K562 (cell line): ENCODE measurements around the gene PTPN7. TPM values are rescaled to one million over a fixed set of nuclear protein-coding genes. Genes with fewer than 3 reads are reported as not detected.

Experiments used
- CBFB ChIP-seq: sonication (generic); formaldehyde crosslinking; IDR thresholded peaks from 2 replicates; pipeline ENCODE4 v1.4.0; 2020; ENCODE audit warnings: mild to moderate bottlenecking, missing genetic modification reagents
- CHCHD3 ChIP-seq: fragments of 250-450 bp; sonication (Bioruptor Pico); IDR thresholded peaks from 2 replicates; pipeline ENCODE4 v2.1.2; 2022; ENCODE audit warnings: mild to moderate bottlenecking
- E2F5 ChIP-seq: sonication (generic); formaldehyde crosslinking; IDR thresholded peaks from 2 replicates; pipeline ENCODE4 v1.8.0; 2022; ENCODE audit warnings: mild to moderate bottlenecking, missing genetic modification reagents
- FOSL1 ChIP-seq: fragments of 200-800 bp; sonication (Bioruptor generic); conservative IDR thresholded peaks from 2 replicates; pipeline ENCODE4 v1.6.1; 2016; ENCODE audit warnings: missing genetic modification characterization, missing compliant biosample characterization
- FOXK1 ChIP-seq: sonication (generic); formaldehyde crosslinking; IDR thresholded peaks from 2 replicates; pipeline ENCODE4 v1.8.0; 2022; ENCODE audit warnings: missing genetic modification reagents, mild to moderate bottlenecking, borderline replicate concordance
- ILF3 ChIP-seq: fragments of 450-650 bp; IDR thresholded peaks from 2 replicates; pipeline ENCODE4 v1.6.1; 2018; ENCODE audit warnings: antibody characterized with exemption, mild to moderate bottlenecking, moderate library complexity, borderline replicate concordance
- IRF2 ChIP-seq: sonication (generic); formaldehyde crosslinking; IDR thresholded peaks from 2 replicates; pipeline ENCODE4 v1.8.1; 2022; ENCODE audit warnings: mild to moderate bottlenecking, missing genetic modification reagents
- KDM1A ChIP-seq, 2 experiments: fragments of 450-650 bp; IDR thresholded peaks; 2 replicates each; pipeline ENCODE4 v1.6.1; 2016; ENCODE audit warnings: mild to moderate bottlenecking in 2 of 2
- LCOR ChIP-seq: sonication (generic); formaldehyde crosslinking; IDR thresholded peaks from 2 replicates; pipeline ENCODE4 v1.8.0; 2022; ENCODE audit warnings: mild to moderate bottlenecking, missing genetic modification reagents
- MIER1 ChIP-seq: fragments of 450-650 bp; IDR thresholded peaks from 2 replicates; pipeline ENCODE4 v1.6.1; 2016; ENCODE audit warnings: antibody characterized with exemption, mild to moderate bottlenecking, low read depth
- NKRF ChIP-seq: fragments of 450-650 bp; IDR thresholded peaks from 2 replicates; pipeline ENCODE4 v1.6.1; 2016; ENCODE audit warnings: borderline replicate concordance
- NRF1 ChIP-seq, 2 experiments: fragments of 450-650 bp; IDR thresholded peaks in 1 of 2; conservative IDR thresholded peaks in 1 of 2; 2 replicates each; pipeline ENCODE4 v1.6.1; 2014; ENCODE audit warnings: mild to moderate bottlenecking in 2 of 2
- POLR2H ChIP-seq: IDR thresholded peaks from 2 replicates; pipeline ENCODE4 v1.6.1; 2016; ENCODE audit warnings: missing genetic modification characterization, low read depth, mild to moderate bottlenecking, control low read depth, missing compliant biosample characterization, moderate library complexity
- PTRF ChIP-seq: fragments of 450-650 bp; IDR thresholded peaks from 2 replicates; pipeline ENCODE4 v1.6.1; 2016; ENCODE audit warnings: mild to moderate bottlenecking, missing genetic modification characterization, missing compliant biosample characterization
- PURB ChIP-seq: sonication (generic); formaldehyde crosslinking; IDR thresholded peaks from 2 replicates; pipeline ENCODE4 v1.9.0; 2021; ENCODE audit warnings: low read depth, mild to moderate bottlenecking, missing genetic modification reagents
- RBFOX2 ChIP-seq: fragments of 200-400 bp; formaldehyde crosslinking; IDR thresholded peaks from 2 replicates; pipeline ENCODE4 v1.6.1; 2017; ENCODE audit warnings: low read depth, mild to moderate bottlenecking, low read length, moderate library complexity
- RBM14 ChIP-seq: fragments of 200-400 bp; formaldehyde crosslinking; IDR thresholded peaks from 2 replicates; pipeline ENCODE4 v1.6.1; 2018; ENCODE audit warnings: low read depth, mild to moderate bottlenecking, low read length, moderate library complexity, borderline replicate concordance; ENCODE audit not compliant: insufficient read depth
- TCF3 ChIP-seq: sonication (generic); formaldehyde crosslinking; IDR thresholded peaks from 2 replicates; pipeline ENCODE4 v1.4.0; 2020; ENCODE audit warnings: mild to moderate bottlenecking, missing genetic modification reagents
- ZNF263 ChIP-seq: sonication (generic); formaldehyde crosslinking; IDR thresholded peaks from 2 replicates; pipeline ENCODE4 v1.8.0; 2022; ENCODE audit warnings: mild to moderate bottlenecking, missing genetic modification reagents, borderline replicate concordance
- ZNF75A ChIP-seq: fragments of 450-650 bp; formaldehyde crosslinking; IDR thresholded peaks from 2 replicates; pipeline ENCODE4 v1.4.0; 2020; ENCODE audit warnings: mild to moderate bottlenecking
- polyA plus RNA-seq, 8 experiments: library from polyadenylated mRNA; depleted of rRNA in 4 of 8; stranded (reverse) in 5 of 8; unstranded in 3 of 8; fragments of >200 nt; fragmentation: Nextera tagmentation in 2 of 8; fragmentation: Illumina TruSeq in 1 of 8; extraction: Ambion mirVana in 2 of 8; extraction: Trizol in 1 of 8; gene quantifications; 2 replicates each; pipeline versions ENCODE4 v1.2.1 to v1.2.3, GENCODE V29; 2011 to 2014; ENCODE audit warnings: inconsistent platforms in 1 of 8, missing spikeins in 1 of 8
- total RNA-seq, 7 experiments: library from RNA; depleted of rRNA in 6 of 7; stranded (reverse); fragments of >200 nt in 6 of 7; fragmentation: Illumina TruSeq in 2 of 7; extraction: Trizol in 2 of 7; gene quantifications; 2 replicates each; pipeline versions ENCODE4 v1.2.1 to v1.2.3, GENCODE V29; 2011 to 2021; ENCODE audit warnings: low replicate concordance in 1 of 7
- TF ChIP-seq, protein P1 (sequence below): sonication (generic); formaldehyde crosslinking; IDR thresholded peaks from 2 replicates; pipeline ENCODE4 v1.8.1; 2023; ENCODE audit warnings: mild to moderate bottlenecking, missing genetic modification reagents
- TF ChIP-seq, protein P2 (sequence below), 3 experiments: IDR thresholded peaks in 2 of 3; conservative IDR thresholded peaks in 1 of 3; 2 replicates each; pipeline ENCODE4 v1.5.1; 2011 to 2012; ENCODE audit warnings: low read length in 3 of 3, mild to moderate bottlenecking in 3 of 3, control low read depth in 2 of 3, improper control_type of control experiment in 1 of 3, inconsistent platforms in 1 of 3, low read depth in 1 of 3, mixed read lengths in 1 of 3, moderate library complexity in 1 of 3; ENCODE audit not compliant: insufficient read depth in 2 of 3

The PTPN7 gene
- total and polyA plus RNA-seq, 9 of the 15 experiments (the other 6 are each of a cell fraction or from before 2014, with no cell fraction given), result 18.7 to 144 (median 120) TPM

DNA sequence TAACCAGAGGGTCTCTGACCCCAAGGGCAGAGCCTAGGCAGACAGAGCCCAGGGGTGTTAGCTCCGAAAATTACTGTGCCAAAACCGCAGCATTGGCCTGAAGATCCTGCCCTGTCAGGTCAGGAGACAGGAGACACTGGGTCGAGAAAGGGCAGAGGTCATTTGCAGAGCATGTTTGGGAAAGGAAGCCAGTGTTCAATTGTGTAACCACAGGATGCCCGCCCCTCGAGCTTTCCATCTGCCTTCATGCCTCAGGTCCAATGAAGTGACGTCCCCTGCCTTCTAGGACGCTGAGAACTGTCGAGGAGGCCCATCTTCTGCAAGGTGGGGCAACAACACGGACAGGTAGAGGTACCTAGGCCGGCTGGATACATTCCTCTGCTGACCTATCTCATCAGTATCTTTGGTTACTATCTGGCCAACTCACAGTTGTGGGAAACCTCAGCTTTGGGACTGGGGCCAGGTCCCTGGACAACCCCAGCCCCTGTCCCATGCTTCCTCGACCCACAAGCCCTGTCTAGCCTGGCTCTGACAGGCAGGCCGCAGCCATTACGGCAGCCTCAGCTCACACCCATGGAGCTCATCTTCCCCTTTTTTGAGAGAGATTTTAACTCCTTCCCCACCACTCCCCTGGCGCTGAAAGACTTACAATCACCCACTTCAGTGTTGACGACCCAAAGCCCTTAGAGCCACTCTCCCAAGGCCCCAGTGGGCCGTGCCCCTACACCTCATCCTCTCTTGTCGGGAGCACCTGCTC is 17.2 kb downstream of the PTPN7 start (continued):
- TF ChIP-seq MIER1, result no peak
- no peak for TF ChIP-seq ZNF263 (CRISPR knock-in tag)
- TF ChIP-seq, protein P1, sequence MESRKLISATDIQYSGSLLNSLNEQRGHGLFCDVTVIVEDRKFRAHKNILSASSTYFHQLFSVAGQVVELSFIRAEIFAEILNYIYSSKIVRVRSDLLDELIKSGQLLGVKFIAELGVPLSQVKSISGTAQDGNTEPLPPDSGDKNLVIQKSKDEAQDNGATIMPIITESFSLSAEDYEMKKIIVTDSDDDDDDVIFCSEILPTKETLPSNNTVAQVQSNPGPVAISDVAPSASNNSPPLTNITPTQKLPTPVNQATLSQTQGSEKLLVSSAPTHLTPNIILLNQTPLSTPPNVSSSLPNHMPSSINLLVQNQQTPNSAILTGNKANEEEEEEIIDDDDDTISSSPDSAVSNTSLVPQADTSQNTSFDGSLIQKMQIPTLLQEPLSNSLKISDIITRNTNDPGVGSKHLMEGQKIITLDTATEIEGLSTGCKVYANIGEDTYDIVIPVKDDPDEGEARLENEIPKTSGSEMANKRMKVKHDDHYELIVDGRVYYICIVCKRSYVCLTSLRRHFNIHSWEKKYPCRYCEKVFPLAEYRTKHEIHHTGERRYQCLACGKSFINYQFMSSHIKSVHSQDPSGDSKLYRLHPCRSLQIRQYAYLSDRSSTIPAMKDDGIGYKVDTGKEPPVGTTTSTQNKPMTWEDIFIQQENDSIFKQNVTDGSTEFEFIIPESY (CRISPR knock-in tag), result no peak
- no peak for TF ChIP-seq IRF2 (CRISPR knock-in tag)
- TF ChIP-seq POLR2H (tag), result no peak
- TF ChIP-seq E2F5 (CRISPR knock-in tag), result no peak
- TF ChIP-seq, protein P2, sequence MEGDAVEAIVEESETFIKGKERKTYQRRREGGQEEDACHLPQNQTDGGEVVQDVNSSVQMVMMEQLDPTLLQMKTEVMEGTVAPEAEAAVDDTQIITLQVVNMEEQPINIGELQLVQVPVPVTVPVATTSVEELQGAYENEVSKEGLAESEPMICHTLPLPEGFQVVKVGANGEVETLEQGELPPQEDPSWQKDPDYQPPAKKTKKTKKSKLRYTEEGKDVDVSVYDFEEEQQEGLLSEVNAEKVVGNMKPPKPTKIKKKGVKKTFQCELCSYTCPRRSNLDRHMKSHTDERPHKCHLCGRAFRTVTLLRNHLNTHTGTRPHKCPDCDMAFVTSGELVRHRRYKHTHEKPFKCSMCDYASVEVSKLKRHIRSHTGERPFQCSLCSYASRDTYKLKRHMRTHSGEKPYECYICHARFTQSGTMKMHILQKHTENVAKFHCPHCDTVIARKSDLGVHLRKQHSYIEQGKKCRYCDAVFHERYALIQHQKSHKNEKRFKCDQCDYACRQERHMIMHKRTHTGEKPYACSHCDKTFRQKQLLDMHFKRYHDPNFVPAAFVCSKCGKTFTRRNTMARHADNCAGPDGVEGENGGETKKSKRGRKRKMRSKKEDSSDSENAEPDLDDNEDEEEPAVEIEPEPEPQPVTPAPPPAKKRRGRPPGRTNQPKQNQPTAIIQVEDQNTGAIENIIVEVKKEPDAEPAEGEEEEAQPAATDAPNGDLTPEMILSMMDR (IDR thresholded peaks at IDR 0.05 in 2 of 3, conservative IDR thresholded peaks at IDR 0.05 in 1 of 3; ENCODE audit: insufficient read depth in 2 of 3, low read depth in 1 of 3, low read length in 3 of 3), result no peak
- TF ChIP-seq PTRF (tag), result no peak
- TF ChIP-seq CBFB (CRISPR knock-in tag), result peak; percentile 38; the same call in 1 of the 2 replicates
- 0 out of 2 replicates have a peak, but pooled peaks have one; percentile 37 for TF ChIP-seq RBFOX2
- peak; percentile 31; the same call in 1 of the 2 replicates for TF ChIP-seq FOSL1 (tag)
- no peak for TF ChIP-seq ZNF75A (CRISPR knock-in tag)
- no peak for TF ChIP-seq ILF3
- TF ChIP-seq PURB, result no peak
- TF ChIP-seq KDM1A (IDR thresholded peaks at IDR 0.05), result no peak
- TF ChIP-seq NKRF, result no peak
- no peak for TF ChIP-seq CHCHD3 (CRISPR knock-in tag)
- no peak for TF ChIP-seq RBM14
- no peak for TF ChIP-seq NRF1 (conservative IDR thresholded peaks at IDR 0.05 in 1 of 2, IDR thresholded peaks at IDR 0.05 in 1 of 2)
- TF ChIP-seq TCF3 (CRISPR knock-in tag), result peak; percentile 19; the same call in 1 of the 2 replicates
- no peak for TF ChIP-seq LCOR (CRISPR knock-in tag)
- no peak for TF ChIP-seq FOXK1 (CRISPR knock-in tag)
